HUES6 (cell line): ENCODE data around the gene GDNF.

Source experiments
- H3K27ac ChIP-seq: 2 replicates; pipeline ENCODE4 v1.7.0; 2013; ENCODE audit warnings: low read depth, mild to moderate bottlenecking, low read length, inconsistent platforms
- H3K27me3 ChIP-seq: 2 replicates; pipeline ENCODE4 v1.6.1; 2013; ENCODE audit warnings: low read length; ENCODE audit not compliant: control insufficient read depth, insufficient read depth
- H3K36me3 ChIP-seq: 2 replicates; pipeline ENCODE4 v1.6.1; 2013; ENCODE audit warnings: low read length; ENCODE audit not compliant: control insufficient read depth, insufficient read depth
- H3K4me1 ChIP-seq: 2 replicates; pipeline ENCODE4 v1.6.1; 2013; ENCODE audit warnings: low read length; ENCODE audit not compliant: control insufficient read depth, insufficient read depth
- H3K4me3 ChIP-seq: 2 replicates; pipeline ENCODE4 v1.5.1; 2013; ENCODE audit warnings: low read depth, low read length
- H3K9ac ChIP-seq: one replicate; pipeline ENCODE4 v1.6.1; 2013; ENCODE audit warnings: mild to moderate bottlenecking, low read length
- H3K9me3 ChIP-seq: 2 replicates; pipeline ENCODE4 v1.6.1; 2013; ENCODE audit warnings: low read depth, low read length; ENCODE audit not compliant: control insufficient read depth, insufficient read depth

Gene GDNF

DNA sequence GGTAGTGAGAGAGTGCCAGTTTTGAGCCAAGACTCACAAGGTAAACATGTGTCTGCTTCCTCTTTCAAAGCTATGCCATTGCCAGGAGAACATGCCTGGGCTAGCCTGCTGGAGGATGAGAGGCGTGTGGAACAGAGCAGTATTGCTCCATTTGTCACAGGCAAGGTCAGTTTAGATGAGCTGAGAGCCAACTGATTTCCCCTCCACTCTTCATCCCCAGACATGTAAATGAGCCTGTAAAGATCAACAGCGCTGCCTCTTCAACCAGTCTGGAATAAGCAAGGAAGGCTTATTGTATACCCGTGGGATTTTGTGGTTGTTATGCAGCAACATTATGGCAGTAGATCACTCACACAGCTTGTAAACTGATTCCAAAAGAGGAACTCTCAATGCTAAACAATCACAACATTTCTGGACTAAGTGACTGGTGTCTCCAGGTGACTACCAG lies 8.2 kb upstream of the GDNF start:
- no peak overlapping the region for H3K4me3 ChIP-seq
- peak overlapping the region; percentile 8; the same call in 1 of the 2 replicates for H3K27ac ChIP-seq
- peaks cover 40% of the 10 kb centered on the region for H3K4me1 ChIP-seq
- H3K27me3 ChIP-seq: no peaks in the 10 kb centered on the region
- H3K9ac ChIP-seq: no peak overlapping the region
- H3K36me3 ChIP-seq: no peaks in the 10 kb centered on the region
- no peaks in the 10 kb centered on the region for H3K9me3 ChIP-seq

DNA sequence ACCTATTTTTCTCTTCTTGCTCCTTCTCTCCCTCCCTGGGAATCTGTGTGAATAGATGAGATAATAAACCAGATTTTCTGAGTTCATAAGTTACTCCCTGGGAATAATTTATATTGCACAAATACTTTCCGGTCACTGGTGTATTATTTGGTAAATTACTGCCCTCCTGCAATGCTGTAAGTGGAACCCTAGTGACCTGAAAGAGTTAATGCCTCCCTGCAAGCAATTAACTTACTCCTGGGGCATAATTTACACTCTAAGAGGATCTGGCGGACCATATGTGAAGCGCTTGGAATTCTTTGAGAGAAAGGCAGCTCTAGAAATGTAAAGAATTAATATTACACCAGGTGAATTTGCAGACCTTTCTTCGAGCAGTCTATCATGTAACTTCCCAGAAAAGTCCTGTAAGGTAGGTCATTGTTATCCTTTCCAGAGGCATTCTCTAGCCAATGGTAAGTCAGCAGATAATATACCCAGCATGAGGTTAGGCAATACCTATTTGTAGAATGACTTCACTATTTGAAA lies 7.0 kb upstream of the GDNF start:
- no peaks in the 10 kb centered on the region for H3K36me3 ChIP-seq
- 0 out of 2 replicates have a peak overlapping the region, but pooled peaks have one; percentile 8 for H3K27ac ChIP-seq
- H3K9ac ChIP-seq: no peak overlapping the region
- H3K9me3 ChIP-seq: no peaks in the 10 kb centered on the region
- peaks cover 43% of the 10 kb centered on the region for H3K4me1 ChIP-seq
- no peak overlapping the region for H3K4me3 ChIP-seq
- H3K27me3 ChIP-seq: peaks cover 8% of the 10 kb centered on the region

DNA sequence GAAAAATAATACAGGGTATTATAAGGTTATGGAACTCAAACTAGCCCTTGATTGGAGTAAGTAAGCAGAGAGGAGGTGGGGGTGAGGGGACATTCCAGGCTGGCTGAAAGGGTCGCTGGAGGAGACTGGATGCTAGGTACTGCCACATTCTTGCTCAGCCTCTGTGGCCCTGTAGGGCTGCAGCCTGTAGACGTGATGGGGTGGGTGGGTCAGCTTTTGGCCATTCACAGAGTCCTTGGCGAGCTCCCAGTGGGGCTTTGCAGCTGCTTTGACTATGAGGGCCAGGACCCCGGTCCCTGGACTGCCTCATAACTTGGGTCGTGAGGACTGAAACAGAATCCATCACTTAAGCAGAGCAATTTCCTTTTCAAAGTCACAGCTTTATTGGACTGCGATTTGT lies 4.2 kb upstream of the GDNF start:
- H3K36me3 ChIP-seq: no peaks in the 10 kb centered on the region
- H3K4me1 ChIP-seq: peaks cover 50% of the 10 kb centered on the region
- H3K27ac ChIP-seq: no peak overlapping the region
- H3K9ac ChIP-seq: no peak overlapping the region
- H3K27me3 ChIP-seq: peaks cover 37% of the 10 kb centered on the region
- H3K4me3 ChIP-seq: no peak overlapping the region
- no peaks in the 10 kb centered on the region for H3K9me3 ChIP-seq

DNA sequence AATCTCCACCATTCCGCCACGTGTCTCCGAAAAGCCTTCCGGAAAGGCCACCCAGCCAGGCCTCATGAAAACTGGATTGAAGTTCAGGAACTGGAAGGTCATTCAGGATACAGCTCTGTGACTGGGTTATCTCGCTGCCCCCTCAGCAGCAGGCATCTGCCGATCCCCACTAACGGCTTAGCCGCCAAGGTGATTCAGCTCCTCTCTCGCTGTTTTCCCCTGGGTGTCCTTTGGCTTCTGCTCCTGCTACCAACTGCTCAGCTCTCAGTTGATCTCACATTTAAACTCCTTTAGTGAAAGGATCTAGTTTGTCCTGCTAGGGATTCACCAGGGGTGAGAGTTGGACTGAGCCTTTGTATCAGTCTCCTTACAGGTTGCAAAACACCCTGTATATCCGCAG lies 2.2 kb upstream of the GDNF start:
- Histone ChIP-seq H3K36me3 (no peaks in the 10 kb centered on the region), H3K9ac (no peak overlapping the region), H3K4me3 (no peak overlapping the region), H3K27me3 (peaks cover 56% of the 10 kb centered on the region), H3K9me3 (no peaks in the 10 kb centered on the region), H3K27ac (no peak overlapping the region), H3K4me1 (peaks cover 33% of the 10 kb centered on the region)

DNA sequence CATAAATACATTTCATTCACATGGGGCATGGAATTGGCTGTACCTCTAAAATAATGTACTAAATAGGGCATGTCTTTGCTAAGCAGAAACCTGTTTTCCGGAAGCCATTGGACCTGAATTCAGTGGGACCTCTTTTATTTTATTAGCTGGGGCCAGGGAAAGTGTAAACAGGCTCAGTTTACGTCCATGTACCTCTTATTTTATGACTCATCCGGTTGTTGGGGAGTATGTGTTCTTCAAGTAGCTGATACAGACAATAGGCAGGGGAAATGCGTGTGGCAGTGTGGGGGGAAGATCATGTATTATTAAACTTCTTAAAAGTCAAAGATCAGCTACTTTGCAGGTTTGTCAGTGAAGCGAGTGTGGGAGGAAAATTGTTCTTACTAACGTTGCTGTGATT lies 1.4 kb upstream of the GDNF start:
- Histone ChIP-seq H3K27ac (no peak overlapping the region), H3K27me3 (peaks cover 65% of the 10 kb centered on the region), H3K9me3 (no peaks in the 10 kb centered on the region), H3K9ac (no peak overlapping the region), H3K4me1 (peaks cover 29% of the 10 kb centered on the region), H3K36me3 (no peaks in the 10 kb centered on the region), H3K4me3 (0 out of 2 replicates have a peak overlapping the region, but pooled peaks have one; percentile 54)

DNA sequence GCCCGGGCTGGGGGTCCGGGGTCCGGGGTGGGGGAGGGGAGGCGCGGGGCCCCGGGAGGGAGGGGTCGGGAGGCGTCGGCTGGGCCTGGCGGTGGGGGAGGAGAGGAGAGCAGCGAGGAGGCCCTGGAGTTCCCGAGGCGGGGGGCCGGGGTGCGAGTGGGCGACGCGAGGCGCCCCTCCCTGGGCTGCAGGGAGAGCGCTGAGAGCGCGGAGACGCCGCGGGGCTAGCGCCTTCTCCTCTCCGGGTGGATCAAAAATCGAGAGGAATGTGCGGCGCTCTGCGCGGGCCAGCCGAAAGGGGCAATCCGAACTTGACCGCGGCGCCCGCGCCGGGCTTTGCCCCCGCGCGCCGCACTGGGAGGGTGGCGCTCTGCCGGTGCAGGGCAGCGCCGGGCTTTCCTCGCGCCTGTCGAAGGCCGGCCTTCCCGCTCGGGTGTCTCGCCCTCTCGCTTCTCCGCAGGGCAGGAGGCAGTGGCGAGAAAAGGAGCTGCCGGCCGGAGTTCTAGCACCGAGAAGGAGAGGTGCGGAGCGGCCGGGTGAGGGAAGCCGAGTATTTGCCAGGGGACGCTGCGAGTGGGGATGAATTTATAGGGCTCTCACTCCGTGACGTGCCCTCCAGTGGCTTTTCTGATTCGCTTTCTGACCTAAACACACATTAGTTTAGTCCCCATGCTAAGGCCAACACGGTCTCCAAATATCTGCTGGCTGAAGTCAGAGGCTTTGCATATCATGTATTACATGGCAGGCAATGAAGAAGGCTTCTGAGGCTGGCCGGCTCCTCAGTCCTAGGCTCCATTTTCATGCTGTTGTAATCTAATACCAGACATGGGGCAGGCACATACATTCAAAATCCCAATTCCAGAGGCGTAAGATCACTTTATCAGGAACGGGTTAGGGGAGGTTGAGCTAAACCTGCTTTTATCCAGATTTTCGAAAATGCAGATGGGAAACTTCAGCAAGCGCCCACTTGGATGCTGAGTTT lies 503 bp upstream of the GDNF start:
- Histone ChIP-seq H3K27ac (no peak overlapping the region), H3K27me3 (peaks cover 73% of the 10 kb centered on the region)

DNA sequence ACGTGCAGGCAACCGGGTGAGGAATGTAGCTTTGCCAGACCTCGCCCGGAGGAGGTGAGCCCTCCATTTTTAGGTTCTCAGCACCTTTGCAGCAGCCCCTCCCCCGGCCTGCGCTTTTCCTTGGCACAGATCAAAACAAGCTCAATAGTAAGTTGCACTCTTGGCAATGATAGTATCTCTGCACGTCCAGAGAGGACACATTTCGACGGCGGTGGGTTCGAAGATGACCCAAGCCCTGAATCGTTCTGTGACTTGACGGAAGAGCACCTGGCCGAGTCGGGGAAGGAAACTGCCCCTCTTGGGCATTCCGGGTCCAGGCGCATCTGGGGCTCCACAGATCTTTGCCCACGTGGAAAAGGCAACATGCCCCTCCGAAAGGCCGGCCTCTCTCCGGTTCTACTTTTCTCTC lies 904 bp downstream of the GDNF start:
- H3K9ac ChIP-seq: no peak overlapping the region
- H3K4me3 ChIP-seq: peak overlapping the region; percentile 54
- no peak overlapping the region for H3K27ac ChIP-seq
- H3K9me3 ChIP-seq: no peaks in the 10 kb centered on the region
- H3K4me1 ChIP-seq: peaks cover 37% of the 10 kb centered on the region
- H3K27me3 ChIP-seq: peaks cover 87% of the 10 kb centered on the region
- H3K36me3 ChIP-seq: no peaks in the 10 kb centered on the region

More for the DNA sequence above, 503 bp upstream of the GDNF start:
- Histone ChIP-seq H3K9ac (peak overlapping the region; percentile 55), H3K4me1 (peaks cover 34% of the 10 kb centered on the region), H3K9me3 (no peaks in the 10 kb centered on the region), H3K36me3 (no peaks in the 10 kb centered on the region), H3K4me3 (peak overlapping the region; percentile 54)

DNA sequence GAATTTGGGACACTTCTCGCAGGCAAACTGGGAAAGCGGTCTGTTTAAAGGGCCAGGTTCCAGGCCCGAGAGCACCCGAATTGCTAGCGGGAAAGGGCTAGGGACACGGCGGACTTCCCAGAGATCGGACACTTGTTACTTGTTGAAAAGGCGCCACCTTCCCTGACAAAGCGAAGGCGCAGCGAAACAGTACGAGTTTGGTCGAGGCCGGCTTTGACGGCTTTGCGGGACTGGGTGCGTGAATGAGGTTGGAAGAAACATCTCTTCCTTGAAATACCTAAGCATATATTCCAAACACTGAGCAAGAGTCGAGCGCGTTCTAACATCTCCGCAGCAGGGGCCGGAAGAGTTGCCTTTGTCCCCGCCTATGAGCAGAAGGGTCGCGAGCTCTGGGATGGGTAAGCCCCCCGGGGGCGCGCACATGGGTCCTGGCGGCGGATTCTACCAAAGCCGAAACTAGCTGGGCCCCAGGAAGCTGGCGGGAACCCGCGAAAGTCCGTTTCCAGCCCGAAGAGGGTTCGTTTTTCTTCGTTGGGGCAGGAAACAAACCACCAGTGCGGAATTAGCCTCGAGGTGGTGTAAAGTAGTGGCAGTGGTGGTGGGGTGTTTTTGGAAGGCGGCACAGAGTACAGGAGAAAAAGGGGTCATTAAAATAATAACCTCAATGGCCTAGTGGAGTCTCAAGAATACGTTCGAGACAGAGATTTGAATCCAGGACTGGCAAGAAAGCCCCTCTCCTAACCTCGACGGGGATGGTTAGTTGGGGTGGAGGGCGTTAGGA lies 1.5 kb downstream of the GDNF start:
- Histone ChIP-seq H3K9ac (no peak overlapping the region), H3K4me3 (peak overlapping the region; percentile 54), H3K4me1 (peaks cover 37% of the 10 kb centered on the region), H3K36me3 (no peaks in the 10 kb centered on the region), H3K9me3 (no peaks in the 10 kb centered on the region), H3K27ac (no peak overlapping the region), H3K27me3 (peaks cover 93% of the 10 kb centered on the region)

DNA sequence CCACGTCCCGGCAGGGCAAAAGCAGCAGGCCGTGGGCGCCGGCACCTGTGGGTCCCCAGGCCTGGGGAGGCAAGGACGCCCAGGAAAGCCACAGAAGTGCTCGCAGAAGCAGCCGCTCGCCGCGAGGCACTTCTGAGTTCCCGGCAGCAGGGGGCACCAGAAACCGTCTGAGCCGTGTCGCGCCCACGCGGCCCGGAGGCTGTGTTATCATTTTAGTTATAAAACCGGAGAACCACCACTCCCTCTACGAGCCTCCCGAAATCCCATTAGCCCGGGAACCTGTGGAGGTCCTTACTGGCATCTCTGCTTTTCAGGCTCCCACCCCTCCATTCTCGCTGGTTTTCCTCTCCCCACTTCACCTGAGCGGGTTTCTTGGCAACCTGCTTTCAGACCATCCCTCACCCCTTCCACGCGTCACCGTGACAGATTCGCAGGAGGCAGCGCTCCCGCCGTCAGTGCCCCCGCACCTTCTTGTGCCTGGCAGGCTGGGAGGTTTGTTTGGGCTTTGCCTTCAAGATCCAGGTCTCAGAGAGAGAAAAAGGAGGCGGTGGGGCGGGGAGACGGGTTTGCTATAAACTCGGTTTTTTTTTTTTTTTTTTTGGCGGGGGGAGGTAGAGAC lies 2.3 kb downstream of the GDNF start:
- Histone ChIP-seq H3K4me1 (peaks cover 37% of the 10 kb centered on the region), H3K36me3 (no peaks in the 10 kb centered on the region), H3K27ac (no peak overlapping the region), H3K9ac (peak overlapping the region; percentile 35), H3K4me3 (peak overlapping the region; percentile 54), H3K27me3 (peaks cover 100% of the 10 kb centered on the region), H3K9me3 (no peaks in the 10 kb centered on the region)

DNA sequence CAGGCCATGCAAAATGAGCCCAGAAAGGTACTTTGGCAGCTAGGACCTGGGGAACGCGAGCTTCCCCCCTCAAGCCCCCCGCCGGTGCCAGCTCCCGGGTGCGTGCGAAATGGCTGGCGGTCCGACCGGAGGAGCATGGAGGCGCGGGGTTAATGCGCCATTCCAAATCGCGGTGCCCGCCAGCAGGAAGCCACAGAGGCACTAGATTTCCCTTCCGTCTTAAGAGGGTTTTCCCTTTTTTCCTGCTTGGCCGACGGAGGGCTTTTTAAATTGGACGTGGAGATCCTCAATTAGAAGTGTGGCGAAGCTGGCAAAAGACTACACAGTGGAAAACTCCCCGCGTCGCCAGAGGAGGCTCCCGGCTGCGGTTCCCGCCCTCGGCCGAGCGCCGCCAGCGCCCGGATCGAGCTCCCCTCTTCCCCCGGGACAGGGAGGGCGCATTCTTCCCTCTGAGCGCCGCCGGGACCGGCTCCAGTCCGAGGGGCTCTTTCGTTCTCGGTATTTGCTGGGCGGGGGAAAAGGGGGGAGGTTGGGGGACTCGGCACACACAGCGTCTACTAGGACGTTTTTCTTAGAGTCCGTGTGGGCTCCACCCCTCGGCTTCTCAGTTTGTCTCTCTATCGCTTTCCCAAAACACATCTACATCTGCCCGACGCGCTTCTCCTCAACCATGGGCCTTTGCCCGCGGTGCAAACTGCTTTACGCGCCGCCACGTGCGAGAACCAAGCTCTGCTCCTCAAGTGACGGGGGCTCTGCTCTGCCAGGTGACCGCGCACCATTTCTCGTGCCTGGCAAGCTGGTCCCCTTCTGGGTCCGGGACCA lies 3.0 kb downstream of the GDNF start:
- Histone ChIP-seq H3K4me1 (peaks cover 34% of the 10 kb centered on the region), H3K27ac (no peak overlapping the region), H3K9ac (peak overlapping the region; percentile 31), H3K4me3 (peak overlapping the region; percentile 54), H3K27me3 (peaks cover 100% of the 10 kb centered on the region), H3K36me3 (no peaks in the 10 kb centered on the region), H3K9me3 (no peaks in the 10 kb centered on the region)
